MCF 10A (cell line): ENCODE results near the gene HAUS3. TPM values are rescaled to one million over a fixed set of nuclear protein-coding genes. Genes with fewer than 3 reads are reported as not detected.

ENCODE experiments used
- BruUV-seq: library from RNA; stranded (reverse); fragments of 400-500 nt; replicated peaks from 2 replicates; lab custom pipeline; 2021; lab: Mats Ljungman, UMichigan
- CTCF ChIA-PET: fragments of 300-600 bp; sonication (Branson Sonifier 250); formaldehyde crosslinking; extraction: SDS; loops from one replicate; lab custom pipeline; 2021; ENCODE audit warnings: antibody characterized with exemption, inconsistent platforms; lab: Yijun Ruan, JAX
- POLR2A ChIA-PET: fragments of 300-600, 350-650 bp; sonication (Branson Sonifier 250); formaldehyde crosslinking; extraction: SDS; loops from one replicate; lab custom pipeline; 2020; ENCODE audit warnings: antibody characterized with exemption, inconsistent platforms; lab: Yijun Ruan, JAX
- DNase-seq: peaks from one replicate; pipeline ENCODE4 v3.0.0-alpha.2; 2018; ENCODE audit not compliant: unreplicated experiment
- H3K27ac Mint-ChIP-seq: one replicate; pipeline ENCODE4 v1.8.0; 2022; ENCODE audit warnings: mild to moderate bottlenecking, low read depth, mixed read lengths; ENCODE audit not compliant: unreplicated experiment
- H3K27me3 Mint-ChIP-seq: one replicate; pipeline ENCODE4 v1.8.0; 2022; ENCODE audit warnings: mixed read lengths; ENCODE audit not compliant: insufficient read depth, unreplicated experiment
- H3K36me3 Mint-ChIP-seq: one replicate; pipeline ENCODE4 v1.8.0; 2022; ENCODE audit warnings: mild to moderate bottlenecking, moderate library complexity, mixed read lengths; ENCODE audit not compliant: insufficient read depth, unreplicated experiment
- H3K4me1 Mint-ChIP-seq: one replicate; pipeline ENCODE4 v1.8.0; 2022; ENCODE audit warnings: mixed read lengths; ENCODE audit not compliant: insufficient read depth, unreplicated experiment
- H3K4me3 Mint-ChIP-seq: one replicate; pipeline ENCODE4 v1.8.0; 2022; ENCODE audit warnings: mild to moderate bottlenecking, moderate library complexity, mixed read lengths; ENCODE audit not compliant: unreplicated experiment
- H3K9me3 Mint-ChIP-seq: one replicate; pipeline ENCODE4 v1.8.0; 2022; ENCODE audit warnings: mixed read lengths; ENCODE audit not compliant: unreplicated experiment
- intact Hi-C: fragments of 100-400 bp; cut with micrococcal nuclease; formaldehyde crosslinking; loops from 2 replicates; pipeline ENCODE4 v1.14.1; 2022
- total RNA-seq: library from RNA; stranded (reverse); gene quantifications from 2 replicates; pipeline ENCODE4 v1.2.3, GENCODE V29; 2022
- TF ChIP-seq, protein P1 (sequence below): fragments of 200-600 bp; IDR thresholded peaks from one replicate; pipeline ENCODE4 v1.8.0; 2022; ENCODE audit warnings: antibody characterized with exemption, mild to moderate bottlenecking; ENCODE audit not compliant: unreplicated experiment

The HAUS3 gene
- total RNA-seq, 1 experiment from 2014 or later = 13.9 TPM

DNA sequence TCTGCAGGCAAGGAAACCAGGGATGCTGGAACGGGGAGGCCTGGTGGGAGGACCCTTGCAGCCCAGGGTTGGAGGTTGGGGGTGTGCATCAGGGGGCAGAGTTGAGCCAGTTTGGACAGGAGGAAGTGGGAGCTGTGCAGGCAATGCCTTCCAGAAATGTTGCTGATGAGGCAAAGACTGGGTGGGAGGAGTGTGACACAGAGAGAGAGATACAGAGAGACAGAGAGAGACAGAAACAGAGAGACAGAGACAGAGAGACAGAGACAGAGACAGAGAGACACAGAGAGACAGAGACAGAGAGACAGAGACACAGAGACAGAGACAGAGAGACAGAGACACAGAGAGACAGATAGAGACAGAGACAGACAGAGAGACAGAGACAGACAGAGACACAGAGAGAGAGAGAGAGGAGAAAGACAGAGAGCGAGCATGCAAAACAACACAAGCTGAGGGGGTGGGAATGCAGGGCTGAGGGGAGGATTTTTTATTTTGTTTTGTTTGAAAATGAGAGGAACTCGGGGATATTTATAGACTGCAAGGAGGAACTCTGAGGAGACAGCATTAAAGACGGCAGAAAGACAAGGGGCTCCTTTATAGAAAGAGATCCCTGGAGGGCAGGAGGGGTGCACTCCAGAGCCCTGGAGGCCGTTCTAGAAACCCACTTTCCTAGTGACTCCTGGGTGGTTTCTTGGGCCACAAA, 1.9 kb upstream of the HAUS3 start:
- H3K9me3 Mint-ChIP-seq = no peaks in the 10 kb centered on the region
- no peak overlapping the region for H3K27ac Mint-ChIP-seq
- peaks cover 33% of the 10 kb centered on the region for H3K4me1 Mint-ChIP-seq
- no peaks in the 10 kb centered on the region for H3K27me3 Mint-ChIP-seq
- no TSS peak for BruUV-seq
- no peak overlapping the region for H3K4me3 Mint-ChIP-seq
- POLR2A ChIA-PET = no interaction called here
- intact Hi-C loops = loop anchor here (2.0 to 5.0 kb wide), 2 partner anchors 169 to 218 kb away; no protein-coding TSS in a partner anchor
- CTCF ChIA-PET = no interaction called here
- H3K36me3 Mint-ChIP-seq = peaks cover 25% of the 10 kb centered on the region
- TF ChIP-seq, protein P1, sequence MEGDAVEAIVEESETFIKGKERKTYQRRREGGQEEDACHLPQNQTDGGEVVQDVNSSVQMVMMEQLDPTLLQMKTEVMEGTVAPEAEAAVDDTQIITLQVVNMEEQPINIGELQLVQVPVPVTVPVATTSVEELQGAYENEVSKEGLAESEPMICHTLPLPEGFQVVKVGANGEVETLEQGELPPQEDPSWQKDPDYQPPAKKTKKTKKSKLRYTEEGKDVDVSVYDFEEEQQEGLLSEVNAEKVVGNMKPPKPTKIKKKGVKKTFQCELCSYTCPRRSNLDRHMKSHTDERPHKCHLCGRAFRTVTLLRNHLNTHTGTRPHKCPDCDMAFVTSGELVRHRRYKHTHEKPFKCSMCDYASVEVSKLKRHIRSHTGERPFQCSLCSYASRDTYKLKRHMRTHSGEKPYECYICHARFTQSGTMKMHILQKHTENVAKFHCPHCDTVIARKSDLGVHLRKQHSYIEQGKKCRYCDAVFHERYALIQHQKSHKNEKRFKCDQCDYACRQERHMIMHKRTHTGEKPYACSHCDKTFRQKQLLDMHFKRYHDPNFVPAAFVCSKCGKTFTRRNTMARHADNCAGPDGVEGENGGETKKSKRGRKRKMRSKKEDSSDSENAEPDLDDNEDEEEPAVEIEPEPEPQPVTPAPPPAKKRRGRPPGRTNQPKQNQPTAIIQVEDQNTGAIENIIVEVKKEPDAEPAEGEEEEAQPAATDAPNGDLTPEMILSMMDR = no peak
- DNase-seq = peak; percentile 17

DNA sequence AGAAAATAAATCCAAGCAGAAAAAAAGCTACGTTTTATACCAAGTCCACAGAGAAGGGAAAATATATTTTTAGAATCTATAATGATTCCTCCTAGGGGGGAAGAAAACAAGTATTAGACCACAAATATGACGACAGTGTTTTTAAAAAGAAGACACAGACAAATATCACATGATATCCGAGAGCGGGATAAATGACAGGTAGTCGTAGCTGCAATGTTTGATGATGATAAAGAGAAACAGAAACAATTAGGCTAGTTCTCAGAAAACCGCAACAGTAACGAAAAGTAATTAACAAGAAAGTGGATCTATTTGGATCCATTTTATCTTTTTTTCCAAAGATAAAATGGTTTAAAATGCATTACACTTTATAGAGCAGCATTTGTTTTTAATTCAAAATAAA, 918 bp downstream of the HAUS3 start:
- BruUV-seq = no TSS peak
- Mint-ChIP-seq H3K9me3 (no peaks in the 10 kb centered on the region), H3K27ac (peak overlapping the region; percentile 90), H3K4me1 (peaks cover 43% of the 10 kb centered on the region), H3K36me3 (peaks cover 36% of the 10 kb centered on the region), H3K4me3 (peak overlapping the region; percentile 80), H3K27me3 (no peaks in the 10 kb centered on the region)
- intact Hi-C loops = loop anchor here (5.0 kb wide), 1 partner anchor 221 kb away; no protein-coding TSS in a partner anchor
- TF ChIP-seq, protein P1 = no peak
- no peak for DNase-seq
- ChIA-PET CTCF (interaction anchor here (0.5 to 1.4 kb wide), 6 partner anchors 13 to 637 kb away, joined by 3 to 6 read pairs (median 4); no protein-coding TSS in a partner anchor), POLR2A (interaction anchor here (0.6 to 4.7 kb wide), 16 partner anchors 9 to 951 kb away, joined by 3 to 54 read pairs (median 4); partner anchors contain the start of genes FAM193A, MAEA, MXD4 and RNF4)

DNA sequence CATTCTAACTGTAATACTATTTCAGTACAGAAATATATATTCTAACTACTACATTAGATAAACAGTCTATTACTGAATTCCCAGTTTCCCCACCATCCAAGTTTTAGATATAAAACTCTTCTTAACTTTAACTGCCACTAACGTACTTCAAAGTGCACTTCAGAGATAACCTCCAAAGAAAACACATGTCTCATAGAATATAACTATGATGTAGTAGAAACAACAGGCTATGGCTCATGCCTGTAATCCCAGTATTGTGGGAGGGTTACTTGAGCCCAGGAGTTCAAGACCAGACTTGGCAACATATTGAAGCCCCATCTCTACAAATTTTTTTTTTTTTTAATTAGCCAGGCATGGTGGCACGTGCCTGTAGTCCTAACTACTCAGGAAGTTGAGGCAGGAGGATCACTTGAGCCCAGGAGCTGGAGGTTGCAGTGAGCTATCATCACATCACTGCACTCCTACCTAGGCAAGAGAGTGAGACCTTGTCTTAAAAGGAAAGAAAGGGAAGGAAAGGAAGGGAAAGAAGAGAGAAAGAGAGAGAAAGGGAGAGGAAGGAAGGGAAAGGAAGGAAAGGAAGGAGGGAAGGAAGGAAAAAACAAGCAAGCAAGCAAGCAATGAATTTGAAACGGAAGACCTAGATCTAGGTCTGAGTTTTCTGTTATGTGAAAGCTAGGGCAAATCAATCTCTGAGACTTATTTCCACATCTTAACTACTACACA, 4.8 kb downstream of the HAUS3 start:
- Mint-ChIP-seq H3K4me3 (no peak overlapping the region), H3K27me3 (no peaks in the 10 kb centered on the region), H3K4me1 (peaks cover 29% of the 10 kb centered on the region), H3K36me3 (peaks cover 62% of the 10 kb centered on the region), H3K9me3 (no peaks in the 10 kb centered on the region), H3K27ac (no peak overlapping the region)
- intact Hi-C loops = no loop called here
- DNase-seq = no peak
- ChIA-PET POLR2A (interaction anchor here (1.2 kb wide), 1 partner anchor 25 kb away, joined by 3 read pairs; no protein-coding TSS in a partner anchor), CTCF (interaction anchor here (0.7 to 1.7 kb wide), 3 partner anchors 17 to 609 kb away, joined by 3 to 12 read pairs (median 5); no protein-coding TSS in a partner anchor)
- no TSS peak for BruUV-seq
- TF ChIP-seq, protein P1 = no peak

DNA sequence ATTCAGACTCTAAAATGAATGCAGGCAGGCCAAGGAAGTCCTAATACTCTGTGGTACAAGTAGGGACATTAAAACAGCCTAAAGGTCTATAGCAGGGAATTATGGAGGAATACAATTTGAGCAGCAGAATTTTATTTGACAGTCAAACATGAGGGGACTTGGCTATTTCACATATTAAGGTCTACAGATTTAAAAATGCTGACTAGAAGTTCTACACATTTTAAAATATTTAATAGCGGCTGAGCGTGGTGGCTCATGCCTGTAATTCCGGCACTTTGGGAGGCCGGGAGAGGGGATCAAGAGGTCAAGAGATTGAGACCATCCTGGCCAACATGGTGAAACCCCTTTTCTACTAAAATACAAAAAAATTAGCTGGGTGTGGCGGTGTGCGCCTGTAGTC, 10.8 kb downstream of the HAUS3 start:
- no peak for DNase-seq
- H3K4me3 Mint-ChIP-seq = no peak overlapping the region
- H3K4me1 Mint-ChIP-seq = no peaks in the 10 kb centered on the region
- no TSS peak for BruUV-seq
- H3K9me3 Mint-ChIP-seq = no peaks in the 10 kb centered on the region
- POLR2A ChIA-PET = interaction anchor here (1.1 kb wide), 1 partner anchor 238 kb away, joined by 3 read pairs; the partner anchor contains the start of gene RNF4
- TF ChIP-seq, protein P1 = no peak
- peaks cover 55% of the 10 kb centered on the region for H3K36me3 Mint-ChIP-seq
- no peaks in the 10 kb centered on the region for H3K27me3 Mint-ChIP-seq
- H3K27ac Mint-ChIP-seq = no peak overlapping the region
- intact Hi-C loops = no loop called here
- CTCF ChIA-PET = interaction anchor here (6.5 kb wide), 1 partner anchor 11 kb away, joined by 46 read pairs; no protein-coding TSS in a partner anchor
